Thyroid gland (tissue), 4 donors: ENCODE measurements around the gene RPL22L1.

Experiments
- POLR2A ChIP-seq, 2 donors: fragments of 450-650 bp; IDR thresholded peaks; one replicate each; pipeline ENCODE4 v1.6.1; 2017; ENCODE audit warnings: antibody characterized with exemption in 2 of 2, mild to moderate bottlenecking in 2 of 2, moderate library complexity in 1 of 2
- TF ChIP-seq, protein P1 (sequence below), 6 experiments: fragments of 200-600 bp in 3 of 6; fragments of 450-650 bp in 3 of 6; sonication (generic) in 3 of 6; IDR thresholded peaks; one replicate each; pipeline ENCODE4 v1.5.1; 2016 to 2019; ENCODE audit warnings: antibody characterized with exemption in 6 of 6, mild to moderate bottlenecking in 2 of 6, inconsistent platforms in 1 of 6, moderate library complexity in 1 of 6

DNA sequence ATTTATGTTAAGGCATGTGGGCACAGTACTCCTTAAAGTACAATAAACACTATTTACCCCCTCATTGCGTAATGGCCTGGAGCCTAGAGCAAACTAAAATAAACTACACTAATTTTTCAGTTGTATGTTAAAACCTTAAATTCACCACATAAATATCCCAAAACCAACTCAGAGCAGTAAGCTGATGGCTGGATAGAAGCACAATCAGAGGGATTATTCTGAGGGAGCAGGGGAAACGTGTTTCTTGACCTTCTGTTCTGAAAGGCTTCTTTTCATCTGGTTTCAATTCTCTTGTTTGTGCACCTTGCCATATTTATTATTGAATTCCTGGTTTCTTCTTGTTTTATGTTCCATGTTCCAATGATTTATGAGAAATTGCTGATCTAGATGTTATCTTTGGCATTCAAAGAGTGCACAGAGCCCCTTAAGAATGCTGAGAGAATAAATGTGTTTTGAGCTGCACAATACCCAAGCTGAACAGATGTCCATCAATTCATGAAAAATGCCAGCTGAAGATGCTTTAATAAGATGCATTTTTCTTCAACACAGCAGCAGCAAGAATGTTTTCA lies 29.6 kb downstream of the RPL22L1 start:
- TF ChIP-seq, protein P1, sequence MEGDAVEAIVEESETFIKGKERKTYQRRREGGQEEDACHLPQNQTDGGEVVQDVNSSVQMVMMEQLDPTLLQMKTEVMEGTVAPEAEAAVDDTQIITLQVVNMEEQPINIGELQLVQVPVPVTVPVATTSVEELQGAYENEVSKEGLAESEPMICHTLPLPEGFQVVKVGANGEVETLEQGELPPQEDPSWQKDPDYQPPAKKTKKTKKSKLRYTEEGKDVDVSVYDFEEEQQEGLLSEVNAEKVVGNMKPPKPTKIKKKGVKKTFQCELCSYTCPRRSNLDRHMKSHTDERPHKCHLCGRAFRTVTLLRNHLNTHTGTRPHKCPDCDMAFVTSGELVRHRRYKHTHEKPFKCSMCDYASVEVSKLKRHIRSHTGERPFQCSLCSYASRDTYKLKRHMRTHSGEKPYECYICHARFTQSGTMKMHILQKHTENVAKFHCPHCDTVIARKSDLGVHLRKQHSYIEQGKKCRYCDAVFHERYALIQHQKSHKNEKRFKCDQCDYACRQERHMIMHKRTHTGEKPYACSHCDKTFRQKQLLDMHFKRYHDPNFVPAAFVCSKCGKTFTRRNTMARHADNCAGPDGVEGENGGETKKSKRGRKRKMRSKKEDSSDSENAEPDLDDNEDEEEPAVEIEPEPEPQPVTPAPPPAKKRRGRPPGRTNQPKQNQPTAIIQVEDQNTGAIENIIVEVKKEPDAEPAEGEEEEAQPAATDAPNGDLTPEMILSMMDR (IDR thresholded peaks at IDR 0.05), result no peak
- TF ChIP-seq POLR2A (IDR thresholded peaks at IDR 0.05), result no peak
